ENCODE data around the gene ARPC2. TPM values are rescaled to one million over a fixed set of nuclear protein-coding genes. Genes with fewer than 3 reads are reported as not detected.

Gene ARPC2
- polyA plus RNA-seq, 1 experiment: 831 TPM

- H3K27me3 ChIP-seq (ENCODE audit: control insufficient read depth, insufficient read depth, low read length): no peaks in the 10 kb centered on the region
- no peak overlapping the region for H3K4me3 ChIP-seq (ENCODE audit: low read depth, low read length)
- DNase-seq (ENCODE audit: low read depth): no peak
- H3K36me3 ChIP-seq (ENCODE audit: control insufficient read depth, insufficient read depth, low read length): peaks cover 16% of the 10 kb centered on the region
- ChIA-PET CTCF (interaction anchor here (0.6 to 1.8 kb wide), 12 partner anchors 8 to 74 kb away, joined by 3 to 12 read pairs (median 4); partner anchors contain the start of genes AAMP and PNKD), POLR2A (no interaction called here)
- no peak for TF ChIP-seq CTCF (IDR thresholded peaks at IDR 0.05; ENCODE audit: insufficient read depth, low read depth, low read length)
These were observed 39.8 kb downstream of the ARPC2 start for GRCh38 chr2:218256612-218257350.

GRCh38 chr2:218257390-218257981, 40.5 kb downstream of the ARPC2 start:
- POLR2A ChIA-PET: no interaction called here
- TF ChIP-seq CTCF (IDR thresholded peaks at IDR 0.05; ENCODE audit: insufficient read depth, low read depth, low read length): peak; percentile 67

GRCh38 chr2:218259099-218259961, 42.3 kb downstream of the ARPC2 start:
- no peak for DNase-seq (ENCODE audit: low read depth)
- ChIA-PET POLR2A (interaction anchor here (0.5 kb wide), 1 partner anchor 11 kb away, joined by 3 read pairs; the partner anchor contains the start of gene PNKD), CTCF (interaction anchor here (0.5 to 1.9 kb wide), 9 partner anchors 9 to 552 kb away, joined by 3 to 8 read pairs (median 3); partner anchors contain the start of genes CATIP and PNKD)
- Histone ChIP-seq H3K4me3 (ENCODE audit: low read depth, low read length) (no peak overlapping the region), H3K27me3 (ENCODE audit: control insufficient read depth, insufficient read depth, low read length) (no peaks in the 10 kb centered on the region), H3K36me3 (ENCODE audit: control insufficient read depth, insufficient read depth, low read length) (peaks cover 11% of the 10 kb centered on the region)
- no peak for TF ChIP-seq CTCF (IDR thresholded peaks at IDR 0.05; ENCODE audit: insufficient read depth, low read depth, low read length)

More at GRCh38 chr2:218257390-218257981, 40.5 kb downstream of the ARPC2 start:
- CTCF ChIA-PET: interaction anchor here (0.6 to 1.6 kb wide), 10 partner anchors 9 to 75 kb away, joined by 3 to 12 read pairs (median 4); no protein-coding TSS in a partner anchor
- Histone ChIP-seq H3K4me3 (ENCODE audit: low read depth, low read length) (no peak overlapping the region), H3K36me3 (ENCODE audit: control insufficient read depth, insufficient read depth, low read length) (peaks cover 12% of the 10 kb centered on the region), H3K27me3 (ENCODE audit: control insufficient read depth, insufficient read depth, low read length) (no peaks in the 10 kb centered on the region)
- no peak for DNase-seq (ENCODE audit: low read depth)

GRCh38 chr2:218260166-218260565, 43.2 kb downstream of the ARPC2 start:
- no peak overlapping the region for H3K4me3 ChIP-seq (ENCODE audit: low read depth, low read length)
- no peaks in the 10 kb centered on the region for H3K27me3 ChIP-seq (ENCODE audit: control insufficient read depth, insufficient read depth, low read length)
- no peak for DNase-seq (ENCODE audit: low read depth)
- TF ChIP-seq CTCF (IDR thresholded peaks at IDR 0.05; ENCODE audit: insufficient read depth, low read depth, low read length): no peak
- CTCF ChIA-PET: interaction anchor here (0.8 kb wide), 1 partner anchor 10 kb away, joined by 4 read pairs; the partner anchor contains the start of gene PNKD
- POLR2A ChIA-PET: no interaction called here
- peaks cover 15% of the 10 kb centered on the region for H3K36me3 ChIP-seq (ENCODE audit: control insufficient read depth, insufficient read depth, low read length)

Measured in BJ (cell line).